ENCODE measurements around the gene NRIP1. TPM values are rescaled to one million over a fixed set of nuclear protein-coding genes. Genes with fewer than 3 reads are reported as not detected.

Gene NRIP1, protein sequence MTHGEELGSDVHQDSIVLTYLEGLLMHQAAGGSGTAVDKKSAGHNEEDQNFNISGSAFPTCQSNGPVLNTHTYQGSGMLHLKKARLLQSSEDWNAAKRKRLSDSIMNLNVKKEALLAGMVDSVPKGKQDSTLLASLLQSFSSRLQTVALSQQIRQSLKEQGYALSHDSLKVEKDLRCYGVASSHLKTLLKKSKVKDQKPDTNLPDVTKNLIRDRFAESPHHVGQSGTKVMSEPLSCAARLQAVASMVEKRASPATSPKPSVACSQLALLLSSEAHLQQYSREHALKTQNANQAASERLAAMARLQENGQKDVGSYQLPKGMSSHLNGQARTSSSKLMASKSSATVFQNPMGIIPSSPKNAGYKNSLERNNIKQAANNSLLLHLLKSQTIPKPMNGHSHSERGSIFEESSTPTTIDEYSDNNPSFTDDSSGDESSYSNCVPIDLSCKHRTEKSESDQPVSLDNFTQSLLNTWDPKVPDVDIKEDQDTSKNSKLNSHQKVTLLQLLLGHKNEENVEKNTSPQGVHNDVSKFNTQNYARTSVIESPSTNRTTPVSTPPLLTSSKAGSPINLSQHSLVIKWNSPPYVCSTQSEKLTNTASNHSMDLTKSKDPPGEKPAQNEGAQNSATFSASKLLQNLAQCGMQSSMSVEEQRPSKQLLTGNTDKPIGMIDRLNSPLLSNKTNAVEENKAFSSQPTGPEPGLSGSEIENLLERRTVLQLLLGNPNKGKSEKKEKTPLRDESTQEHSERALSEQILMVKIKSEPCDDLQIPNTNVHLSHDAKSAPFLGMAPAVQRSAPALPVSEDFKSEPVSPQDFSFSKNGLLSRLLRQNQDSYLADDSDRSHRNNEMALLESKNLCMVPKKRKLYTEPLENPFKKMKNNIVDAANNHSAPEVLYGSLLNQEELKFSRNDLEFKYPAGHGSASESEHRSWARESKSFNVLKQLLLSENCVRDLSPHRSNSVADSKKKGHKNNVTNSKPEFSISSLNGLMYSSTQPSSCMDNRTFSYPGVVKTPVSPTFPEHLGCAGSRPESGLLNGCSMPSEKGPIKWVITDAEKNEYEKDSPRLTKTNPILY (N-terminal part only)
- polyA plus RNA-seq (18.9 to 25.5 TPM (median 22.3 TPM) in 3 replicates), polyA minus RNA-seq (15.0 to 99.3 TPM (median 54.2 TPM) in 3 replicates)
- 15.8 TPM for polyA plus RNA-seq (2011; ENCODE audit: low read depth)
- 6.7 and 18.2 TPM in 2 replicates for polyA plus RNA-seq (2011; cell fraction: cytosol; rRNA removed)
- 24.1 and 31.6 TPM in 2 replicates for polyA plus RNA-seq (2011; cell fraction: nucleus; rRNA removed)
- polyA plus RNA-seq (2012; ENCODE audit: low replicate concordance): 16.8 and 26.5 TPM in 2 replicates
- polyA minus RNA-seq (2011; cell fraction: cytosol; rRNA and poly(A)+ RNA removed): 21.9 TPM
- 59.4 and 107 TPM in 2 replicates for polyA minus RNA-seq (2011; cell fraction: nucleus; rRNA and poly(A)+ RNA removed)

DNA sequence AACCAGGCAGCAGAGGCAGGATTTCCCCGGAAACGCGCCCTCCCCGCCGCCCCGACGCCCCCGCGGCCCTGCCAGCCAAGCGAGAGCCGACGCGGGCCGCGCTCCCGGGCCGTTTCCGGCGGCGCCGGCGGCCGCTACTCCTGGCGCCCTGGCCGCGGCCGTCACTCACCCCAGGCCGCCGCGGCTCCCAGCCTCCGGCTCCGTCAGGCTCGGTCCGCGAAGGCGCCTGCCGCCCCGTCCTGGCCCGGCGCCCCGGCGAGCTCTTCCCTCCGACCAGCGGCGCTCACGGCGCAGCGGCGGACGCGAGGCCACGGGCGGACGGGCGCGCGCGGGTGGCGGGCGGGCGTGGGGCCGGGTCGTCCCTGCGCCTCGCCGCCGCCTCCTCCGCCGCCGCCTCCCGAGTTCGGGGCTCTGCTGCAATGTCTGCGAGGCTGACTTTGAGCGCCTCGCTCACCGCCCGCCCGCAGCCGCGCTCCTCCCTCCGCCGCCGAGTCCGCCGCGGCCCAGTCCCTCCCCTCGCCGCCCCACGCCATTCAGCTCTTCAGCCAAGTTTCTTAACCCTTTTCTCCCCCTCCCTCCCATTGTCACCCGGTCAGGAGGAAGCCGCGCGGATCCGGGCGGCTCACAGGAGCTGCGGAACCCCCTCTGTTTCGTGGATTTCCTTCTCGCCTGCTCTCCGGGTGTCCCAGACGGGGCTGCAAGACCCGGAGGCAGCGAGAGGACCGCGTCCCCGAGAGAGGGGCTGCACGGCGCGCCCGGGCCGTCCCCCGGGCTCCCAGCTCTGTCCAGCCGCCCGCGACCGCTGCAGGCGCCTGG, at the start of gene NRIP1:
NRIP1 (minus strand) TSS at position 425 of the 816 bp plus-strand sequence. CDS start 96,808 bp downstream, outside the sequence.
- H4K20me1 ChIP-seq (ENCODE audit: control insufficient read depth, extremely low read depth, insufficient read depth, low read length): no peaks in the 10 kb centered on the region
- dilution Hi-C loops (cut with MboI; ENCODE audit: extremely low pct_ligation_motif_present, low sequenced_read_pairs): no loop called here
- peak within 1 kb of the TSS; percentile 96 for H3K27ac ChIP-seq (ENCODE audit: control insufficient read depth, insufficient read depth, low read length)
- H3K4me1 ChIP-seq (ENCODE audit: control insufficient read depth, extremely low read depth, insufficient read depth, low read length): peaks cover 23% of the 10 kb centered on the region
- H3K9me1 ChIP-seq (ENCODE audit: control insufficient read depth, extremely low read depth, insufficient read depth, low read length): peaks cover 3% of the 10 kb centered on the region
- no peak for TF ChIP-seq CTCF (optimal IDR thresholded peaks at IDR 0.05 in 1 of 3, IDR thresholded peaks at IDR 0.05 in 1 of 3, conservative IDR thresholded peaks at IDR 0.05 in 1 of 3; ENCODE audit: extremely low read depth in 1 of 3, insufficient read depth in 2 of 3, low read length in 3 of 3)
- TF ChIP-seq EZH2 (IDR thresholded peaks at IDR 0.05; ENCODE audit: low read length): no peak
- DNase-seq (ENCODE audit: low read depth, low spot score): no peak
- peaks cover 49% of the 10 kb centered on the region for H3K79me2 ChIP-seq (ENCODE audit: control insufficient read depth, insufficient read depth, low read length)
- no peaks in the 10 kb centered on the region for H3K9me3 ChIP-seq (ENCODE audit: control insufficient read depth, low read depth, low read length)
- H3K36me3 ChIP-seq (ENCODE audit: control insufficient read depth in 2 of 2, extremely low read depth in 1 of 2, insufficient read depth in 2 of 2, low read length in 2 of 2): no peaks in the 10 kb centered on the region
- peak within 1 kb of the TSS; percentile 62 for H2AFZ ChIP-seq (ENCODE audit: control insufficient read depth, low read length)
- H3K4me2 ChIP-seq (ENCODE audit: control insufficient read depth, extremely low read depth, insufficient read depth, low read depth, low read length): peak within 1 kb of the TSS; percentile 95
- peak within 1 kb of the TSS; percentile 85 to 99 (median 93) for H3K4me3 ChIP-seq (ENCODE audit: control insufficient read depth in 2 of 3, extremely low read depth in 1 of 3, insufficient read depth in 2 of 3, low read depth in 1 of 3, low read length in 3 of 3)
- no peak for FAIRE-seq
- peak within 1 kb of the TSS; percentile 92 for H3K9ac ChIP-seq (ENCODE audit: control insufficient read depth, extremely low read depth, insufficient read depth, low read length)
- H3K27me3 ChIP-seq (ENCODE audit: control insufficient read depth, extremely low read depth, insufficient read depth, low read length): no peaks in the 10 kb centered on the region

DNA sequence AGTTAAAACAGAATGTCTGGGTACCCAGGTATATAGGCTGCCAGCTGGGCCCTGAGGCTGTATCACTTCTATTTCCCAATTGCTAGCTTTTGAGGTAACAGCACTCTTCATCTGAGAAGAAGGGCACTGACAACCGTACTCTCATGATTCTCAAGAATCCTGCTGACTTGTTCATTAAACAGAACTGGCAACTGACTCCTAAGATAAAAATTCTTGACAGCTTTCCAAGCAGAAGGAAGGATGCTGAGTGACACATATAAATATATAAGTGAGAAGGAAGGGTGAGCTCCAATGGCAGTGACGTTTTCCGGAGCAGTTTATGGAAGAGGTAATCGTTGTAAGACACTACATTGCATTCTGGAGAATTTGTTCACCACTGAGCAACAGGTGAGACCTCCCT, 48.1 kb upstream of the NRIP1 start:
- dilution Hi-C loops (cut with MboI; ENCODE audit: extremely low pct_ligation_motif_present, low sequenced_read_pairs): no loop called here
- FAIRE-seq (no peak), DNase-seq (ENCODE audit: low read depth, low spot score) (no peak)
- Histone ChIP-seq H3K27ac (ENCODE audit: control insufficient read depth, insufficient read depth, low read length) (no peak overlapping the region), H3K4me3 (ENCODE audit: control insufficient read depth in 2 of 3, extremely low read depth in 1 of 3, insufficient read depth in 2 of 3, low read depth in 1 of 3, low read length in 3 of 3) (no peak overlapping the region), H3K9me3 (ENCODE audit: control insufficient read depth, low read depth, low read length) (no peaks in the 10 kb centered on the region), H3K27me3 (ENCODE audit: control insufficient read depth, extremely low read depth, insufficient read depth, low read length) (no peaks in the 10 kb centered on the region), H3K9ac (ENCODE audit: control insufficient read depth, extremely low read depth, insufficient read depth, low read length) (no peak overlapping the region), H3K79me2 (ENCODE audit: control insufficient read depth, insufficient read depth, low read length) (no peaks in the 10 kb centered on the region), H4K20me1 (ENCODE audit: control insufficient read depth, extremely low read depth, insufficient read depth, low read length) (no peaks in the 10 kb centered on the region), H2AFZ (ENCODE audit: control insufficient read depth, low read length) (no peak overlapping the region), H3K36me3 (ENCODE audit: control insufficient read depth in 2 of 2, extremely low read depth in 1 of 2, insufficient read depth in 2 of 2, low read length in 2 of 2) (no peaks in the 10 kb centered on the region), H3K4me1 (ENCODE audit: control insufficient read depth, extremely low read depth, insufficient read depth, low read length) (no peaks in the 10 kb centered on the region), H3K4me2 (ENCODE audit: control insufficient read depth, extremely low read depth, insufficient read depth, low read depth, low read length) (no peak overlapping the region), H3K9me1 (ENCODE audit: control insufficient read depth, extremely low read depth, insufficient read depth, low read length) (no peaks in the 10 kb centered on the region)
- TF ChIP-seq CTCF (optimal IDR thresholded peaks at IDR 0.05 in 1 of 3, IDR thresholded peaks at IDR 0.05 in 1 of 3, conservative IDR thresholded peaks at IDR 0.05 in 1 of 3; ENCODE audit: extremely low read depth in 1 of 3, insufficient read depth in 2 of 3, low read length in 3 of 3) (no peak), EZH2 (IDR thresholded peaks at IDR 0.05; ENCODE audit: low read length) (no peak)
